Endothelial cell (in vitro differentiated cells): ENCODE measurements around the gene SMARCAL1. TPM values are rescaled to one million over a fixed set of nuclear protein-coding genes. Genes with fewer than 3 reads are reported as not detected.

Experiments used
- DNase-seq: peaks from one replicate; pipeline ENCODE4 v3.0.0; 2021; ENCODE audit warnings: low spot score
- H3K27ac Mint-ChIP-seq: one replicate; pipeline ENCODE4 v1.8.0; 2021; ENCODE audit warnings: mixed read lengths, inconsistent platforms; ENCODE audit not compliant: unreplicated experiment
- H3K27me3 Mint-ChIP-seq: one replicate; pipeline ENCODE4 v1.8.0; 2021; ENCODE audit warnings: mild to moderate bottlenecking, moderate library complexity, mixed read lengths, inconsistent platforms; ENCODE audit not compliant: unreplicated experiment
- H3K36me3 Mint-ChIP-seq: one replicate; pipeline ENCODE4 v1.8.0; 2021; ENCODE audit warnings: mild to moderate bottlenecking, low read depth, mixed read lengths, inconsistent platforms; ENCODE audit not compliant: unreplicated experiment
- H3K4me1 Mint-ChIP-seq: one replicate; pipeline ENCODE4 v1.8.0; 2021; ENCODE audit warnings: mild to moderate bottlenecking, mixed read lengths, inconsistent platforms; ENCODE audit not compliant: unreplicated experiment
- H3K4me3 Mint-ChIP-seq: one replicate; pipeline ENCODE4 v1.8.0; 2021; ENCODE audit warnings: mild to moderate bottlenecking, mixed read lengths, inconsistent platforms; ENCODE audit not compliant: unreplicated experiment
- H3K9me3 Mint-ChIP-seq: one replicate; pipeline ENCODE4 v1.8.0; 2021; ENCODE audit warnings: mixed read lengths, inconsistent platforms; ENCODE audit not compliant: unreplicated experiment
- total RNA-seq: library from RNA; stranded (reverse); fragmentation: NEBNext Ultra II Directional; extraction: Animal tissue kit (Norgen Biotek cat#: 25700); gene quantifications from one replicate; pipeline ENCODE4 v1.2.1, GENCODE V29; 2021; ENCODE audit not compliant: unreplicated experiment
- TF ChIP-seq, protein P1 (sequence below): fragments of 200-600 bp; sonication (generic); IDR thresholded peaks from one replicate; pipeline ENCODE4 v1.5.0; 2021; ENCODE audit warnings: antibody characterized with exemption; ENCODE audit not compliant: unreplicated experiment

Gene SMARCAL1
- total RNA-seq, 1 donor from 2014 or later, result 39.1 TPM

DNA sequence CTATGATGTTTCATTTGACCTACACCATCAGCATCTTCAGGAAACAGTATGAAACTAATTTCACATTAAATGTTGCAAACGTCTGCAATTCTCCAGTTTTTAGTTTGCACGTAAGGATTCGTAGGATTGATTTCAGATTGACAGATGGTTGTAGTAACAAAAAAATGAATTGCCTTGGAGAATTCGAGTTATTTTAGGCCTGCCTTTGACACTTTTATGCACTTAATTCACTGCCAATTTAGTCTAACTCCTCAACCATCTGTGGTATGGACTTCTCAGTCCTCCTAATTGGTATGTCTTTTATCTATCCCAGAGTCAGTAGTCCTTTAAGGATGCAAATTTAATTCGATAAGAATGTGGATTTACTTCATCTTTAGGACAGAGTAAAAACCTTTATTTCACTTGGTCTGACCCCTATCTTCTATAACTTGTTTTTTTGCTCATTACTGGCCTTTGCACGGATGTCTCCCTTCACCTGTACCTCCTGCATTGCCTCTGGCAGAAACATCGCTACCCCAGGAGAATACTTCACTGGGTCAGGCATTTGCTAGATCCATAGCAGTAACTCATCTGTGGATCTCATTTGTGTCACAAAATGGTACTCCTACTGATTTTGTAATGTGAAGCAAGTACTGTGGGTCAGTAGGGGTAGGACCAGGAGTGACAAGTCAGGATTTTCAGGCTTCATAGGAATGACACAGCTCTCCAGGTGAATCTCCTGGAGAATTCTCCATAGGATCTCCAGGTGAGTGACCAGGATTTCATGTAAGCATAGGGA, 90.3 kb downstream of the SMARCAL1 start:
- H3K9me3 Mint-ChIP-seq, result no peaks in the 10 kb centered on the region
- peak overlapping the region; percentile 12 for H3K4me3 Mint-ChIP-seq
- peaks cover 56% of the 10 kb centered on the region for H3K4me1 Mint-ChIP-seq
- peaks cover 2% of the 10 kb centered on the region for H3K27me3 Mint-ChIP-seq
- peaks cover 51% of the 10 kb centered on the region for H3K36me3 Mint-ChIP-seq
- DNase-seq, result no peak
- TF ChIP-seq, protein P1, sequence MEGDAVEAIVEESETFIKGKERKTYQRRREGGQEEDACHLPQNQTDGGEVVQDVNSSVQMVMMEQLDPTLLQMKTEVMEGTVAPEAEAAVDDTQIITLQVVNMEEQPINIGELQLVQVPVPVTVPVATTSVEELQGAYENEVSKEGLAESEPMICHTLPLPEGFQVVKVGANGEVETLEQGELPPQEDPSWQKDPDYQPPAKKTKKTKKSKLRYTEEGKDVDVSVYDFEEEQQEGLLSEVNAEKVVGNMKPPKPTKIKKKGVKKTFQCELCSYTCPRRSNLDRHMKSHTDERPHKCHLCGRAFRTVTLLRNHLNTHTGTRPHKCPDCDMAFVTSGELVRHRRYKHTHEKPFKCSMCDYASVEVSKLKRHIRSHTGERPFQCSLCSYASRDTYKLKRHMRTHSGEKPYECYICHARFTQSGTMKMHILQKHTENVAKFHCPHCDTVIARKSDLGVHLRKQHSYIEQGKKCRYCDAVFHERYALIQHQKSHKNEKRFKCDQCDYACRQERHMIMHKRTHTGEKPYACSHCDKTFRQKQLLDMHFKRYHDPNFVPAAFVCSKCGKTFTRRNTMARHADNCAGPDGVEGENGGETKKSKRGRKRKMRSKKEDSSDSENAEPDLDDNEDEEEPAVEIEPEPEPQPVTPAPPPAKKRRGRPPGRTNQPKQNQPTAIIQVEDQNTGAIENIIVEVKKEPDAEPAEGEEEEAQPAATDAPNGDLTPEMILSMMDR, result no peak
- H3K27ac Mint-ChIP-seq, result no peak overlapping the region

DNA sequence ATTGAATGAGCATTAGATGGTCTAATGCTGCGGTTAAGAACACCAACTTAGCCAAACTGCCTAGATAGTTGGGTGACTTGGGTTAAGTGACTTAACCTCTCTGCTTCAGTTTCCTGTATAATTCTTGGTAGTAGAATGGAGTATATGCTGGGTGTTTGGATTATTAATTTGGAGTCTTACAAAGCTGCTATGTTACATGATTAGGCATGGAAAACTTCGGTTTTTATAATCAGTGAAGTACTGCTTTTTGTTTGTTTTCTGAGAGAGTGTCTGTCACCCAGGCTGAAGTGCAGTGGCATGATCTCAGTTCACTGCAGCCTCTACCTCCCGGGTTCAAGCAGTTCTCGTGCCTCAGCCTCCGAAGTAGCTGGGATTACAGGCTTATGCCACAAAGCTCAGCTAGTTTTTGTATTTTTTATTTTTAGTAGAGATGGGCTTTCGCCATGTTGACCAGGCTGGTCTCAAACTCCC, 90.9 kb downstream of the SMARCAL1 start:
- TF ChIP-seq, protein P1, result no peak
- DNase-seq, result no peak
- Mint-ChIP-seq H3K36me3 (peaks cover 51% of the 10 kb centered on the region), H3K27ac (no peak overlapping the region), H3K4me1 (peaks cover 50% of the 10 kb centered on the region), H3K9me3 (no peaks in the 10 kb centered on the region), H3K27me3 (peaks cover 2% of the 10 kb centered on the region), H3K4me3 (no peak overlapping the region)

DNA sequence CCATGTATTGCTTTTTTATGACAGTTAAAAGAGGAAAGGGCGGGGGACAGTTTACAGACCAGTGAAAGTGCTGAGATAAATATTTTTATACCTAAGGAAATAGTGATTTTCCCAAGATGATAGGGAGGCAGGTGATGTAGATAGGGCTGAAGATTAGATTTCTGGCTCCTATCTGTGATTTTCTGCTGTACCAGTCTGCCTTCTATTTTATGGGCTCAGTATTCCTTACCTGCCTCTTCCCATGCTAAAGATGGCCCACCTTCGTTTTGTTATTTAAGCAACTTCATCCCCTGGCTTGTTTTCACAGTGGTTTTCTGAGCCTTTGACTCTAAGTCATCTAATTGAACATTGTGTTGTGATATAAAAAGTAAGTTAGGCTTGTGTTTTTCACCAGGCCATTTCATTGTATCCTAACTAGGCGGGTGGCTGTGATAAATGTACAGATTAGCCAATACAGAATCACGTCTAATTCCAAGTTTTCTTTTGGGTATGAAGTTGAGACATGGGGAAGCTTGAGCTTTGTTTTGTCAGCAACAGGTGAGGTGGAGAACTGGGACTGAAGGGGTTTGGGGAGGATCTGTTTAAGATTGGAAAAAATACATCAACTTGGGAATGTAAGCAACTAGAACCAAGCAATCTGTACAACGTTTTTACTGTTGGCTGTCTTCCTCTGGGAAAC, 91.6 kb downstream of the SMARCAL1 start:
- DNase-seq, result no peak
- H3K36me3 Mint-ChIP-seq, result peaks cover 51% of the 10 kb centered on the region
- H3K4me3 Mint-ChIP-seq, result peak overlapping the region; percentile 15
- TF ChIP-seq, protein P1, result no peak
- H3K27ac Mint-ChIP-seq, result peak overlapping the region; percentile 2
- peaks cover 2% of the 10 kb centered on the region for H3K27me3 Mint-ChIP-seq
- H3K4me1 Mint-ChIP-seq, result peaks cover 43% of the 10 kb centered on the region
- H3K9me3 Mint-ChIP-seq, result no peaks in the 10 kb centered on the region

DNA sequence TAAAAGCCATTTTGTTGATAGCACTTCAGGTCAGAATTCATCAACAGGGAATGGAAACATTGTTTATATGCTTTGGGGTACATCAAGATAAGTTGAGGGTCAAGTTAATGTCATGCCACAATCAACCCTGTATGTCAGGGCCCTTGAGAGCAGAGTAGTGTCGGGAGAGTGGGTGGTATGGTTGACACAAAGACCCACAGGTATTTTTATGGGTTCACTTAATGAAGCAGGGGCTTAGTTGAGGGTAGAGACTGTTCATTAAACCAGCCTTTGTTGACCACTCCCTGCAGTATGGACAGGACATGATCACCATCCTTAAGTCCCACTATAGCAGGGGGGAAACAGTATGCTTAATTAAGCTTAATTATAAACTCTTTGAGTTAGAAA, 92.1 kb downstream of the SMARCAL1 start:
- Mint-ChIP-seq H3K36me3 (peaks cover 49% of the 10 kb centered on the region), H3K4me3 (peak overlapping the region; percentile 15), H3K27ac (peak overlapping the region; percentile 64), H3K9me3 (no peaks in the 10 kb centered on the region), H3K4me1 (peaks cover 39% of the 10 kb centered on the region), H3K27me3 (peaks cover 2% of the 10 kb centered on the region)
- DNase-seq, result no peak
- TF ChIP-seq, protein P1, result no peak
